COR-L47 (cell line): ENCODE results near the gene PARD6A.

Experiments used
- DNase-seq: peaks from one replicate; lab custom pipeline; 2025; lab: John Stamatoyannopoulos, UW

The PARD6A gene

GRCh38 chr16:67653789-67654402, 6.9 kb upstream of the PARD6A start:
- DNase-seq, result no peak

GRCh38 chr16:67654403-67654911, 6.3 kb upstream of the PARD6A start:
- DNase-seq, result no peak

DNA sequence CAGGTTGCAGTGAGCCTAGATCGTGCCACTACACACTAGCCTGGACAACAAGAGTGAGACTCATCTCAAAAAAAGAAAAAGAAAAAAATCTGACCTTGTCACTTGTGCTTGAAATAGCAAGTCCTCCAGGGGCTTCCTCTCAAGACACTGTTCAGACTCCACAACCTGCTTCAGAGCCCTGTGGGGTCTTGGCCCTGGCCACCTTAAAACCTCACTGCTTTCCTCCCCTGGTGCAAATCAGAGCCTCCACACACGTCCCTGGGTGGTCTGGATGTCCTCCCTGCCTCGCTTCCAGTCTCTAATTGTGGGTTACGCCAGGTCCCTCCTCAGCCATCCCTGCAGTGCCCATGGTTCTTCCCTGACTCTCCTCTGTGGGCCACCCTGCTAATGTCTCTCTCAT, 5.4 kb upstream of the PARD6A start:
- DNase-seq, result no peak

DNA sequence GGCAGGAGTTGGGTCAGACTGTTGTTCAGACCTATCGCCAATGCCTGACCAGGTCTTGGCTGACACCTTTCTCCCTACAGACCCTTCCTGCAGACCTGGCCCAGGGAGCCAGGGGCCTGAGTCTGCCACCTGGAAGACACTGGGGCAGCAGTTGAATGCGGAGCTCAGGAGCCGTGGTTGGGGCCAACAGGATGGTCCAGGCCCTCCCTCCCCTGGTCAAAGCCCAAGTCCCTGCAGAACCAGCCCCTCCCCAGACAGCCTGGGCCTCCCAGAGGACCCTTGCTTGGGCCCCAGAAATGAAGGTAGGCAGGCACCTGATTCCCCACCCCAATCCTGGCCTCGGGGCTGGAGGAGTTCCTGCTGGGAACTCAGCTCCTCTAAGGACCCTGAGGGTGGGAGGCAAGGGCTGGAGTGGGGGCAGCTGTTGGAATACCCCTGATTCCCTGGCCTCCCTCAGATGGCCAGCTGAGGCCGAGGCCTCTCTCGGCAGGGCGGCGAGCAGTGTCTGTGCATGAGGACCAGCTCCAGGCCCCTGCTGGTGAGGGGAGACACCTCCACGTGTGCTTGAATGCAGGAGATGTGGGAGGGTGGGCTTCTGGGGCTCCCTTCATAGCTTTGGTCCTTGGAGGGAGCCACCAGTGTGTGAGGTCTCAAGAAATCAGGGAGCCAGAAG, 4.3 kb upstream of the PARD6A start:
- DNase-seq, result no peak

GRCh38 chr16:67657017-67657608, 3.6 kb upstream of the PARD6A start:
- no peak for DNase-seq

DNA sequence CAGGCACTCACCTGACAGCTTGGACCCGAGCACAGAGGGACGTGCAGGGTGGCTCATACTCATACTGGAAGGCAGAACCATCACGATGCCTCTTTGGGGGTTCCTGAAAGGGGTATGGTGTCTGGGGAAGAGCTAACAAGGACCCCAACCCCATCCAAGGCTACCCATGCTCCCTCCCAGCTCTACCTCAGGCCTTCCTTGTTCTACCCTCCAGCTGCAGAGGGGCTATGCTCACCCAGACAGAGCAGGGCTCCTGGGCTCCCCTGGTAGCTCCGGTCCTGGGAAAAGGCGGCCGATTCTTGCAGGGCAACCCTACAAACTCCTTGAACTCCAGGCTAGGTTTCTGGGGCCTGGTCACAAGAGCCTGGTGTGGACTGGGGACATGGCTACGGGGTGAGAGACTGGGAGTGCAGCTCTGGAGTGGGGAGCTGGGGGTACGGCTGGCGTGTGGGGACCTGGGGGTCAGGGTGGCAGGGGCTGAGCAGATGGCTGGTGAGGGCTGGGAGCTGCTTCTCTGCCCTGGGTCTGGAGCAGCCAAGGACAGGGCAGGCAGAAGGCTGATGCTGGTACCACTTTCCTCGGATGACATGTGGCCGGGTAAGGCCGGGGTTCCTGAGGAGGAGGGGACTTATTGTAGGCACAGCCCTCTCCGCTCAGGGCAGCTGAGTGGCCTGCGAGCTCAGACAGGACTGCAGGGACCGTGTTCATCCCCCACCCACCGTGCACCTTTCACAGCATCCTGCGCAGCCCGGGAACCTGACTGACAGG, 2.8 kb upstream of the PARD6A start:
- DNase-seq, result no peak

- no peak for DNase-seq
Observed at GRCh38 chr16:67658849-67659674, 1.7 kb upstream of the PARD6A start.

- DNase-seq, result peak; percentile 89
Observed at GRCh38 chr16:67659675-67660563, 841 bp upstream of the PARD6A start, which contains the start of gene ACD. TSS of gene ACD (minus strand) at chr16:67660260. CDS start at chr16:67660220, 40 bp downstream.

- no peak for DNase-seq
Observed at GRCh38 chr16:67661101-67661761, 471 bp downstream of the PARD6A start.

- no peak for DNase-seq
Observed at GRCh38 chr16:67661886-67662652, 1.3 kb downstream of the PARD6A start.

- DNase-seq, result no peak
Observed at GRCh38 chr16:67662653-67663010, 1.9 kb downstream of the PARD6A start.

DNA sequence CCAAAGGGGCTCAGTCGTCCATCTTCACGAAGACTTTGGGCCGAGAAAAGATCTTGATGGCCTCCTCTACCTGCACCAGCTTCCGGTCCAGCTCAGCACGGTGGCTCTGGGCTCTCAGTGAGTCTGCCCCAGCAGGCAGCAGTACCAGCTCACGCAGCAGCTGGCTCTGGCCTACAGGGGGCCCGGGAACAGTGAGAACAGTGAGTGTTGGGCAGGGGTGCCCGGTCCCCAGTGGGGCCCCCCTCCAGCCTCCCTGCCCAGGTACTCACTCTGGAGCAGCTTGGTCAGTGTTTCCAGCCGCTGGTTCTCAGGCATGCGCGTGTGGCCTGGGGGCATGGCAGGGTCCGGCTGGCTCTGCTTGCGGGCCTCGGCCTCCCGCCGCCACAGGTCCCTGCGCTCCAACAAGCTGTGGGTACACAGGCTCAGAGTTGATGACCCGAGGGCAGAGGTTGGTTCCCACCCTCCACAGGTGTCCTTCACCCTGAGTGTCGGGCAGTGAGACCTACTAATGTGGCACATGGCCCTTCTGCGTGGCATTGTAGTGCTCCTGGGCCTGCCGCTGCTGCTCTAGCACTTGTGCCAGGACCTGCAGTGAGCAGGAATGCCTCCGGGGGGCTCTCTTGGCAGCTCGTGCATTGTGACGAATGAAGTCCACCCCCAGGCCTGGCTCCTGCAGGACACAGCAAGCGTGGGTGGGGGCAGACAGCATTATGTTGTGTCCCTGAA, 2.6 kb downstream of the PARD6A start:
- no peak for DNase-seq

DNA sequence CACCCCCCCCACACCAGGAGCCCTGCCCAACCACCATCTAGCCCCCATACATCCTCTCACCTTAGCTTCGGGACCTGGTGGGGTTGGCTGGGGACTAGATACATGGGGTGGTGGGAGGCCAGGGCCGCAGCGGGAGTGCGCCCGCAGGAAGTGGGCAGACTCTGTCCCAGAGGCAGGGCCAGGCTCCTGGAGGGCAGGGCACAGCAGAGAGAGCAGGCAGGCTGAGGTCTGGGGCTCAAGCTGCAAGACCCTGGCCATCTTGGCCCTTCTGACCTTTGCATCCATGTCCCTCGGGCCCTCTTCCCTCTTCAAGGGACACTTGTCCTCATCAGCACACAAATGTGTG, 3.1 kb downstream of the PARD6A start:
- DNase-seq, result no peak

DNA sequence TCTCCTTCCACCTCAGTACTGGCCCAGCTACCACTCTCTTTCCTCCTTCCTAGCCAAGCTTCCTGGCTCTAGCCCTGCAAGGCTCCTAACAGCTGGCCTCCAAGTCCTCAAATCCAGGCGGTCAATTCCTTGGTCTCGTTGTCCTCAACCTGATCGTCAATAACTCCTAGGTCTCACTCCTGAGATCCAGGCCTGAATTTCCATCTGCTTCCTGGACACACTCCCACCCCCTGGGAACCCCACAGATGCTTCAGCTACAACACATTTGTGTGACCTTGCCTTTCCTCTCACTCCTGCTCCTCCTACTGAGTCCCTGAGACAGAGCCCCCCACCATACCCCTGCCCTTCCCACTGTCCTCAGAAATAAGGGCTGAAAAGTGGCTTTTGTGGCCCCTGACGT, 3.5 kb downstream of the PARD6A start:
- no peak for DNase-seq

DNA sequence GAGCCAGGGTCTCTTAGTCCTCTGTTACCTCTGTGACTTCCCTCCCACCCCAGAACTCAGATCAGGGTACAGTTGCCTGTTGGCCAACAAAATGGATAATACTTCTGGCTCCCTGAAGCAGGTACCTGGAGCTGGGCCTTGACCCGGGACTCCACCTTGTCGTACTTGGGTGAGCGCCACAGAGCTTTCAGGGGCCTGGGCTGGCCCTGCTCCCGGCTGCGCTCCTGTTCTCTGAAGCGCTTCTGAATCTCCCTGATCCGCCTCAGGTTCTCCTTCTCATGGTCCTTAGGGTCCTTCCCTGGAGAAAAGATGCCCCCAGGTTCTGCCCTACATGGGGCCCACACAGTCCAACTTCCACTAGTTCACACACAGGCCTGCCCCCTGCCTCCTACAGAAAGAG, 4.1 kb downstream of the PARD6A start:
- DNase-seq, result no peak

- DNase-seq, result no peak
Observed at GRCh38 chr16:67665598-67665997, 4.8 kb downstream of the PARD6A start.

- DNase-seq, result no peak
Observed at GRCh38 chr16:67666032-67666551, 5.3 kb downstream of the PARD6A start.
